Activated CD4-positive, alpha-beta T cell treated with anti-CD3 and anti-CD28 coated beads for 48 hours (primary cell): ENCODE data around the gene PTGFR.

Source experiments
- DNase-seq: peaks from one replicate; pipeline ENCODE4 v3.0.0-alpha.2; 2020

The PTGFR gene

DNA sequence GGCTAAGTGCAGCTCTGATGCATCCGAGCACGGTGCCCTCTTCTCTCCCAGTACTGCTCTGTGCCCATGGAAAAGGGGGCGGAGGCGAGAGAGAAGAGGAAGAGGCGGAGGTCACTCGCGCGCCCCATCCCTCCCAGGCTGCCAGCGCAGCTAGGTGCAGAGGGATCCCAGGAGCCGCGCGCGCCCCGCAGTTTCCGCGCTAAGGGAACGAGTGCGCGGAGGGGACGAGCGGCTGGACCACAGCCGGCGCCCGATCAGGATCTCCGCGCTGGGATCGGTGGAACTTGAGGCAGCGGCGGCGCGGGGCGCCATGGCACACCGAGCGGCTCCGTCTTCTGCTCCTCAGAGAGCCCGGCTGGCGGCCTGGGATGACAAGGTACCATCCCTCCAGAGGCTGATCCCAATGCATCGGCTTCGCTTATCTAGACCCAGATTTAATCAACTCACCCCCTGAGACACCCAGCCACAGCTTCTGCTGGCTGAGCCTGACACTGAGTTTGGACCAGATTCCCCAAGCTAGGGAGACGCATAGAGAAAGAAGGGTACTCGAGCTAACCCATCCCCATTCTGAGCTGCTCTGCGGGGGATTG, at the start of gene PTGFR:
Gene PTGFR (plus strand): TSS at position 114 of the 590 bp plus-strand sequence. CDS start 1,770 bp downstream, outside the sequence.
- no peak for DNase-seq

GRCh38 chr1:78441921-78442320, 48.9 kb upstream of the PTGFR start:
- no peak for DNase-seq

DNA sequence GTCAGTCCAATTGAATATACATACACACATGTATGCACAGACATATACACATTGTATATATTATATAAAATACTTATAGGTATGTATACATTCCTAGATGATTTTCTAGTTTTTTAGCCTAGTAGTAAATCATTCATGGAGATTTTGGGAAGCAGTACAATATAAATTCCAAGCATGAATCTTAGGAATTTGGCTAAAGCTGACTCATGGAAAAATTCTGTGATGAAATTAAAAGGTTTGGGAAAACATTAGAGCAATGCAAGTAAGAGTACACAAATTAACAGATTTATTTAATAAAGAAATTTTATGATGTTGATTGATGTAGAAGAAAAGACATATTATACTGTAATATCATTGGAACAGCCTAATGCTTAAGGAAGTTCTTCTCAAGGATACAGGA, 43.7 kb upstream of the PTGFR start:
- no peak for DNase-seq

- no peak for DNase-seq
These were observed 26.3 kb upstream of the PTGFR start for GRCh38 chr1:78464449-78464891.

GRCh38 chr1:78465143-78465542, 25.6 kb upstream of the PTGFR start:
- DNase-seq = no peak

GRCh38 chr1:78468521-78468920, 22.3 kb upstream of the PTGFR start:
- DNase-seq = no peak

DNA sequence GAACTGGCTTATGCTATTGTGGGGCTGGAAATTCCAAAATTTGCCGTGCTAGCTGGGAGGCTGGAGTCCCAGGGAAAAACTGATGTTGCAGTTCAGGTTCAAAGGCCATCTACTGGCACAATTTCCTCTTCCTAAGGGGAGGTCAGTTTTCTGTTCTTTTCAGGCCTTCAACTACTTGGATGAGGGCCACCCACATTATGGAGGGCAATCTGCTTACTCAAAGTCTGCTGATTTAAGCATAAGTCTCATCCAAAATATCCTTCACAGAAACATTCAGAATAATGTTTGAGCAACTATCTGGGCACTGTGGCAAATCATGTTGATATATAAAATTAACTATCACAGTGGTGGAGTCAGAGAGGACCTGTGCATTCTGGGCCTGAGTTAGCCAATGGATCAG, 21.2 kb upstream of the PTGFR start:
- DNase-seq = no peak

DNA sequence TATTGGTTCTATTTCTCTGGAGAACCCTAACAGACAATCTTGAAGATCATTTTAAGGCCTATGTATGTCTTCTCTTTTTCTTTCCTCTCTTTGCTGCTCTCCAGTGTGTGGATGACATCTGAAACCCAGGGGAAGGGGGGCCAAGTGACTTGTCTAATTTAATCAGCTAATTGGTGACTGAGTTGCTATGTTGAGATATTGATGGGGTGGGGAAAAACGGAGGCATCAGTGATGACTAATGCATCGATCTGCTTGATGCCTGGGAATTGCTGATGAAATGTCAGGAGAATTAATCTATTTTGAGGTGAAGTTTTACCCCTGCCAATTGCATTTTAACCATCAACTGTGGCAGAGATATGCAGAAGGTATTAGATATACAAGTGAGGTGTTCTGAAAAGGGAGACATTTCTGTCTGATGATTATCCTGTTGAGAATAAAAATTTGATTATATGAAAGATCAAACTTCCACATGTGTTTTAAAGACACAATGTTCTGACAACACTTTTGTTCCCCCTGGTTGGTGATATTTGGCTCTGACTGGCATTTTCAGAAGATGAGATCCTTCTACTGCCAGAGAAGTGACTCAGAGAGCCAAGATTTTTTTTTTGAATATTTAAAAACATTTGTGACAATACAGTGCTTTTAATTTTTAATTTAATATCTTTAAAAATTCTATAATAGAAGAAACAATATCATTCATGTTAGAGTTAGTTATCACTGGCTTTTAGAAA, 18.7 kb upstream of the PTGFR start:
- DNase-seq = no peak

DNA sequence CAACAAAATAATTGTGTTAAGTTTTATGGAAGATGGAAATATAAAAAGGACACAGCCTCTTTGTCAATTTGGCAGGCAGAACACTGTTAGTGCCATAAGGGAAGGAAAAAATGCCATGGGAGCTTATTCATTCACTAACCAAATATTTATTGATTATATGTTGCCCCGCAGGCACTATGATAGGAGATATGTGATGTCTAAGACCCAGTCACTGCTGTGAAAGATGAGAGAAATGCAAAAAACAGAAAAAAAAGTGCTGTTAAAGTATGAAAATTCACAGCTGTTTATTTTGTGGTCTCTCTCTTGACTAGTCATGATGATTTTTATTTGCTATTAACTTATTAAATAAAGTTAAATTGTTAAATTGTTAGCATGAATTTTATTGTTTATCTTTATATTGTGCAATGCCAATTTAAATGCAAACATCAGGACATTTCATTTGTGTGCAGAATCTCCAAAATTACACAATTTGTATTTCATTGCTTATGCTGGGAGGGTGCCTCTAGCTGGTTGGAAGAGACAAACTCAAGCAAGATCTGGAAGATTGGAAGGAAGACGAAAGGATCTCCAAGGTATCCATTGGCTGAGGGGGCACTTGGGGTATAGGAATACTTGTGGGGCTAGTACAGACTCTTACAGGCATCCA, 17.8 kb upstream of the PTGFR start:
- DNase-seq = no peak

DNA sequence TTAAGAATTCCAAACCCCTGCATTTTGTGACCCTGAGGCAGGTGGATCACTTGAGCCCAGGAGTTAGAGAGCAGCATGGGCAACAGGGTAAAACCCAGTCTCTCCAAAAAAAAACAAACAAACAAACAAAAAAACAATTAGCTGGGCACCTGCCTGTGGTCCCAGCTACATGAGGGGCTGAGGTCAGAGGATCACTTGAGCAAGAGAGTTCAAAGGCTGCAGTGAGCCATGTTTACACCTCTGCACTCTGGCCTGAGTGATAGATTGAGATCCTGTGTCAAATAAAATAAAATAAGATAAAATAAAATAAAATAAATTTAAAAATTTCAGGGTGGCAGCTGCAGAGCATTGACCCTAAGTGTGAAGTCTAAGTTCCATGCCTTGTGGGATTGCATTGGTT, 16.7 kb upstream of the PTGFR start:
- no peak for DNase-seq

GRCh38 chr1:78475888-78476610, 14.7 kb upstream of the PTGFR start:
- no peak for DNase-seq

DNA sequence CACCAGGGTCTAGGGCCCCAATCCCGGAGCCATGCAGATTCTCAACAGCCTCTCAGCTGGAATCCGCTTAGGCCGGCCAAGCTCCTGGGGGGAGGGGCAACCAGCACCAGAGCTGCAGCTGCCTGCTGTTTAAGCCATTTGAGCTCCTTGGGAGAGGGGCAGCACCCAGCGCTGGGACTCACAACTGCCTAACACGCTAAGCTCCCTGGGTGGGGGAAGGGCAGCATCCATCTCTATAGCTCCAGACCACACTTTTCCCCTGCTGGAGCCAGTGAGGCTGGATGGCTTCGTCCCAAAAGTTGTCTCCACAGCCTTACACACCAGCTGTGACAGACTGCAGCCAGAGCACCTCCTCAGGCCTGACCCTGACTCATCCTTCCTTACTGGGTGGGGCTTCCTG, 6.9 kb upstream of the PTGFR start:
- DNase-seq = no peak

DNA sequence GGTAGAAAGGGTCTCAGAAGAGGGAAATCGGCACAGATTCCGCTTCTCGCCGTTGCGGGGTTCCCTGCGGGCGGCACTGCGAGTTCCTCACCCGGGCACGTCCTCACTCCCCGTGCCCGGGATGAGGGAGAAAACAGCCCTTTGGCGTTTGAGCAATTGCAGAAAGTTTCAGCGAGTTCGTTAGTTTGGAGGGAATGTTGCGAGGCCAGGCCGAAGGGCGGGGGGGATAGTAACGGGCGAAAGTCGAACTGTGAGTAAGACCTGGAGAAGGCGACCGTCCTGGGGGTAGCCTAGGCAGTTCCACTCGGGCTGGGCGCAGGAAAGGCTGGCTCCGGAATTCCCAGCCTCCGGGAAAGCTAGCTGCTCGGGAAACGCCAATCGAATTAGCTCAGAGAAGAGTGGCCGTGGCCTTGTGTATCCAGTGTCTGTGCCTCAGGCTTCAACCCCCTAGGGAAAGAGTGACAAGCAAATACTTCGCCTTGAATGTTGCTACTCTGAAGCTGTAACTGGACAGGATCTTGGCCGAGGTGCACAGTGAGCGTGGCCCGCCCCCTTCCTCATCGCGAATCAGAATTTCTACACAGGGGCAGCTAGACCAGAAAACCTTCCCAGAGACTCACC, 787 bp downstream of the PTGFR start:
- no peak for DNase-seq

DNA sequence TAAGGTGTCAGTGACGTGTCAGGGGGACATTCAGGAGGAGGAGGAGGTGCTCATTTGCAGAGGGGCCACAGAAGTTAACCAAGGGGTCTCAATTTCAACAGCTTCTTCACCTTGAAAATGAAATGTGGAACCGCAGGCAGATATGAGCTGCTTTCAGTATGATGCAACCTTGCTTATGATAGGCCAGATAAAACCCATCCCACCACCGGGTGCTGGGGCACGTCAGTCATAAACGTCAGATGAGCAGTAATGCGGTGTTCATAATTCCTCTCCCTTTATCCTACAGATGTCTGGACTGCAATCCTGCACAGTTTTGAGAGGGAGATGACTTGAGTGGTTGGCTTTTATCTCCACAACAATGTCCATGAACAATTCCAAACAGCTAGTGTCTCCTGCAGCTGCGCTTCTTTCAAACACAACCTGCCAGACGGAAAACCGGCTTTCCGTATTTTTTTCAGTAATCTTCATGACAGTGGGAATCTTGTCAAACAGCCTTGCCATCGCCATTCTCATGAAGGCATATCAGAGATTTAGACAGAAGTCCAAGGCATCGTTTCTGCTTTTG, 1.7 kb downstream of the PTGFR start:
- DNase-seq = no peak

GRCh38 chr1:78493451-78493850, 2.7 kb downstream of the PTGFR start:
- DNase-seq = no peak

GRCh38 chr1:78497201-78497600, 6.4 kb downstream of the PTGFR start:
- no peak for DNase-seq

DNA sequence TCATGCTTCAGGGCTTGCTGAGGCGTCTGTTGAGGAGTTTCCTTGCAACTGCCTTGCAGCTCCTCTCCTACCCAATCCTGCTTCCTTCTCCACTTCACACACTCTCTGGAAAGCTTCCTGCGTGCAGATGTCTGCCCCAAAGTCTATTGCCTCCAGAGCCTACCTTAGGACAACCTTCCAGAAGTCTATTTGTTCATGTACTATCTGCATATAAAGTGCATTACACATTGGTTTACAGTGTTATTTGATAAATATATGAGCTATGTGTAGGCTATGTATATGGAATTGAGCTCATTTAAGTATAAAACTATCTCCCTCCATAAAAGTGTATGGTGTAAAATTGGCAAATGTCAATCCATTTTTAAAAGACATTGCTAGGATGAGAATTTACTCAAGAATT, 9.8 kb downstream of the PTGFR start:
- no peak for DNase-seq

DNA sequence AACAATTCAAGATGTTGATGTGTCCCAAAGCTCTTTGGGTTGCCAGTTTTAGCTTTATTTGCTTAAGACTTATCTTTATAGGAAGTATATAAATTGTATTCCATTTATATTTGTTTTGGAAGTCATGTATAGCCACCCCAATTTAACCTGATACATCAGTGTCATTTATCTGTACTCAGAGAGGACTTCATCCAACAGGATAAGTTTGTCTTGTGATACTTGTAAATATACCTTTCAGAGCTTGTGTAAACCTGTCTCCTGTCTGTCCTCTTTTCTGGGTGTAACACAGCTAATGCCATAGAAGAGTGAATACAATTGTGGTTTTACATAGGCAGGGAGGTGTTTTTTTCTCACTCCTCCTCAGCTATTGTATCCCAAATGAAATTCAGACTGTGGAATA, 10.4 kb downstream of the PTGFR start:
- no peak for DNase-seq

GRCh38 chr1:78511334-78511733, 20.6 kb downstream of the PTGFR start:
- DNase-seq = no peak

- DNase-seq = no peak
These were observed 25.9 kb downstream of the PTGFR start for GRCh38 chr1:78516716-78517115.

DNA sequence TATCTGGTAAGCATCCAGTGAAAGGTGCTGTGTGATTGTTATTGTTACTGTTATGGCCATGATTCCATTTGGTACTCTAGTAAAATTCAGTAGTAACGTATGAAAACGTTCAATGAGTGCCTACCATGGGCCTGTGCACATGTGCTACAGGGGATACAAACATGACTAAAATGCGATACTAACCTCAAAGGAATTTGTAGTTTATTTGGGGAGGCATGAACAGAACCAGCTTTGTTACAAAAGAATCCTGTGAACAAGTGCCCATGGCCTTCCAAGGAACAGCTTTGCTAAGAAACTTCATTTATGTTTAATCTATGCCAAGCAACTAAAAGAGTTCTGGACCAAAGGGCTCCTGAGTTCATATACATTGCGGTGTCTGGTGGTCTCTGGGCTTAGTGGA, 28.7 kb downstream of the PTGFR start:
- no peak for DNase-seq

DNA sequence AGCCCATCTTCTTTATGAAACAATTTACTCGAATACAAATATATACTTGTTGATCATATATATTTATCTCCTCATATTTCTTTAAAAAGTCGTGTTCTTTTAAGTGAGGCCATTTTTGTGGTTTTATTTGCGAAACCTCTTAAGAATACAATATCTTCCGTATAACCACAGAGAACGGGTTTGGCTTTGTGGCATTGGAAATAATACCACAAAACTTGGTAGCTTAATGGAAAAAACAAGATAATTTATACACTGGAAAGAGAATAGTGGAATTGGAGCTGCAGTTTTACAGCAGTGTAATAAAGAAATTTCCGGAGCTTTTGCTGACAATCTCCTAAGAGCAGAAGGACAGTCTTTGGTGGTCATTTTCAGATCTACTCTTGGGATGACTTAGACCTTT, 29.4 kb downstream of the PTGFR start:
- DNase-seq = no peak

DNA sequence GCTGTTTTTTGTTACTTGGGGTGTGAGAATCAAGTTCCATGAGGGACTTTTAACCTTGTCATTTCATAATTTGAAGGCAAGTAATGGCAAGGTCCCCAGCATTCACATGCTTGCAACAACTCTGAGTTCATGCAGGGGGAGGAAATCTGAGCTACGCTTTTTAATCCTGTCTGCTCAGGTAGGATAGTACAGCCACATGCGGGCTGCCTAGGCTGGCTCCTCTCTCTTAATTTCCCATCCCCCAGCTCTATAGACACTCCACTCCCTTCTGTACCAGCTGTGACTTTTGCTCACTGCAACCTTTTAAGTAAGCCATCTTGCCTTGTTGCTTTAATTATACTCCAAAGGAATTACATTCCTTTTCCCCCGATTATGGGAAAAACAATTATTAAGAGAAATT, 30.1 kb downstream of the PTGFR start:
- no peak for DNase-seq
